GM18519 (cell line): ENCODE data around the gene SSBP2.
"Not testable (repeated sequence)": the region's sequence is repeated elsewhere in the genome, so short reads cannot be mapped to it uniquely, and the experiment has no call there.

ENCODE experiments used
- ATAC-seq: cut with Tn5 transposase; IDR thresholded peaks from one replicate; pipeline ENCODE4 v1.9.1; 2021; ENCODE audit warnings: mild to moderate bottlenecking, moderate library complexity; ENCODE audit not compliant: unreplicated experiment, low FRiP score

The SSBP2 gene

GRCh38 chr5:81407811-81408210 lies 343.1 kb downstream of the SSBP2 start:
- not testable (repeated sequence) for ATAC-seq

- no peak for ATAC-seq
These were observed 345.6 kb downstream of the SSBP2 start for GRCh38 chr5:81405126-81405891.

GRCh38 chr5:81402192-81402930 lies 348.5 kb downstream of the SSBP2 start:
- ATAC-seq, result no peak

- no peak for ATAC-seq
These were observed 349.6 kb downstream of the SSBP2 start for GRCh38 chr5:81401266-81401665.

- ATAC-seq, result no peak
These were observed 350.5 kb downstream of the SSBP2 start for GRCh38 chr5:81400375-81400774.

- no peak for ATAC-seq
These were observed 352.2 kb downstream of the SSBP2 start for GRCh38 chr5:81398741-81399140.

GRCh38 chr5:81397176-81397575 lies 353.7 kb downstream of the SSBP2 start:
- ATAC-seq, result no peak

- no peak for ATAC-seq
These were observed 355.6 kb downstream of the SSBP2 start for GRCh38 chr5:81395262-81395661.

GRCh38 chr5:81393783-81394718 lies 356.8 kb downstream of the SSBP2 start, which contains the start of gene ACOT12:
TSS of gene ACOT12 (minus strand) at chr5:81394134. CDS start at chr5:81394114, 20 bp downstream.
- ATAC-seq, result no peak

- no peak for ATAC-seq
These were observed 357.5 kb downstream of the SSBP2 start for GRCh38 chr5:81393430-81393782.

- no peak for ATAC-seq
These were observed 361.9 kb downstream of the SSBP2 start for GRCh38 chr5:81389025-81389424.

GRCh38 chr5:81388169-81388568 lies 362.7 kb downstream of the SSBP2 start:
- ATAC-seq, result no peak

- no peak for ATAC-seq
These were observed 367.0 kb downstream of the SSBP2 start for GRCh38 chr5:81383867-81384266.

- no peak for ATAC-seq
These were observed 379.5 kb downstream of the SSBP2 start for GRCh38 chr5:81371354-81371876.

- ATAC-seq, result no peak
These were observed 380.0 kb downstream of the SSBP2 start for GRCh38 chr5:81370912-81371311.

- no peak for ATAC-seq
These were observed 385.4 kb downstream of the SSBP2 start for GRCh38 chr5:81365541-81365940.

GRCh38 chr5:81363093-81363871 lies 387.6 kb downstream of the SSBP2 start:
- no peak for ATAC-seq
